GM12873 (cell line): ENCODE measurements around the gene SGCA.

Experiments used
- CTCF ChIP-seq: IDR thresholded peaks from 2 replicates; pipeline ENCODE4 v1.5.1; 2012; ENCODE audit warnings: low read depth, mild to moderate bottlenecking, moderate library complexity, low read length, control low read depth; ENCODE audit not compliant: insufficient read depth; ENCODE audit errors: missing control alignments

SGCA gene

GRCh38 chr17:50196036-50196435 lies 30.2 kb downstream of the SGCA start:
- no peak for TF ChIP-seq CTCF

GRCh38 chr17:50196826-50197225 lies 31.0 kb downstream of the SGCA start:
- TF ChIP-seq CTCF, result no peak

- TF ChIP-seq CTCF, result peak; percentile 79
Observed at GRCh38 chr17:50198026-50198669, 32.3 kb downstream of the SGCA start.

- no peak for TF ChIP-seq CTCF
Observed at GRCh38 chr17:50199211-50199802, 33.5 kb downstream of the SGCA start.

GRCh38 chr17:50199803-50200456 lies 34.1 kb downstream of the SGCA start:
- TF ChIP-seq CTCF, result no peak

- TF ChIP-seq CTCF, result peak; percentile 87
Observed at GRCh38 chr17:50200457-50201275, 34.9 kb downstream of the SGCA start.
